HCT116 (cell line): ENCODE results near the gene ACER3.

Experiments used
- EGR1 ChIP-seq: IDR thresholded peaks from 2 replicates; pipeline ENCODE4 v1.6.1; 2012; ENCODE audit warnings: low read depth
- ELF1 ChIP-seq: IDR thresholded peaks from 2 replicates; pipeline ENCODE4 v1.6.1; 2012; ENCODE audit warnings: low read depth, borderline replicate concordance
- EZH2 ChIP-seq: fragments of 200-600 bp; sonication (generic); IDR thresholded peaks from 2 replicates; pipeline ENCODE4 v1.6.1; 2017; ENCODE audit warnings: antibody characterized with exemption, mixed run types
- EZH2phosphoT487 ChIP-seq: fragments of 200-600 bp; IDR thresholded peaks from 2 replicates; pipeline ENCODE4 v1.6.1; 2018; ENCODE audit warnings: antibody characterized with exemption, borderline replicate concordance
- ZNF274 ChIP-seq: fragments of 200-500 bp; sonication (Bioruptor generic); IDR thresholded peaks from 2 replicates; pipeline ENCODE4 v1.6.1; 2014; ENCODE audit warnings: mild to moderate bottlenecking, low read depth, low read length, inconsistent platforms
- TF ChIP-seq, protein P1 (sequence below), 3 experiments: fragments of 200-600 bp in 1 of 3; sonication (generic) in 1 of 3; IDR thresholded peaks in 2 of 3; conservative IDR thresholded peaks in 1 of 3; 2 replicates each; pipeline ENCODE4 v1.5.1; 2012 to 2017; ENCODE audit warnings: low read depth in 2 of 3, low read length in 2 of 3, antibody characterized with exemption in 1 of 3, borderline replicate concordance in 1 of 3, control low read depth in 1 of 3, mild to moderate bottlenecking in 1 of 3, mixed read lengths in 1 of 3, mixed run types in 1 of 3, moderate library complexity in 1 of 3; ENCODE audit not compliant: insufficient read depth in 1 of 3

DNA sequence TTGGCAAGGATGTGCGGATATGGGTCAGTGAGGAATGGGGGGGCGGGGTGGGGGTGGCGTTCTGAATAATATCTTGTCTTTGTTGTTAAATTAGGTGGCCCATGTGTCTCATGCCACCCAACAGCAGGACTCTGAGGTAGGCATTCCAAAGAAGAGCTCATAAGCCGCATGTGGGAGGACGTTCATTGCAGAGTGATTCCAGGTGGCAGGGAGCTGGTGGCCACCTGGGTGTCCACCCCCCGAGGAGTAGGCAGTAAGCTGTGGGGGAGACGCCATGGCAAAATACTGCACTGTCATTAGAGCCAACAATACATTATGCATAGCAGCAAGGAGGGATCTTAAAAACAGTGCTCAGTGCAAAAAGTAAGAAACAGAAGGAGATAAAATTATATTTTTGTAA is 191.8 kb downstream of the ACER3 start:
- TF ChIP-seq EZH2phosphoT487 (no peak), EGR1 (no peak), ELF1 (no peak), EZH2 (no peak), ZNF274 (no peak)
- TF ChIP-seq, protein P1, sequence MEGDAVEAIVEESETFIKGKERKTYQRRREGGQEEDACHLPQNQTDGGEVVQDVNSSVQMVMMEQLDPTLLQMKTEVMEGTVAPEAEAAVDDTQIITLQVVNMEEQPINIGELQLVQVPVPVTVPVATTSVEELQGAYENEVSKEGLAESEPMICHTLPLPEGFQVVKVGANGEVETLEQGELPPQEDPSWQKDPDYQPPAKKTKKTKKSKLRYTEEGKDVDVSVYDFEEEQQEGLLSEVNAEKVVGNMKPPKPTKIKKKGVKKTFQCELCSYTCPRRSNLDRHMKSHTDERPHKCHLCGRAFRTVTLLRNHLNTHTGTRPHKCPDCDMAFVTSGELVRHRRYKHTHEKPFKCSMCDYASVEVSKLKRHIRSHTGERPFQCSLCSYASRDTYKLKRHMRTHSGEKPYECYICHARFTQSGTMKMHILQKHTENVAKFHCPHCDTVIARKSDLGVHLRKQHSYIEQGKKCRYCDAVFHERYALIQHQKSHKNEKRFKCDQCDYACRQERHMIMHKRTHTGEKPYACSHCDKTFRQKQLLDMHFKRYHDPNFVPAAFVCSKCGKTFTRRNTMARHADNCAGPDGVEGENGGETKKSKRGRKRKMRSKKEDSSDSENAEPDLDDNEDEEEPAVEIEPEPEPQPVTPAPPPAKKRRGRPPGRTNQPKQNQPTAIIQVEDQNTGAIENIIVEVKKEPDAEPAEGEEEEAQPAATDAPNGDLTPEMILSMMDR (IDR thresholded peaks at IDR 0.05 in 2 of 3, conservative IDR thresholded peaks at IDR 0.05 in 1 of 3; ENCODE audit: borderline replicate concordance in 1 of 3, insufficient read depth in 1 of 3, low read depth in 2 of 3, low read length in 2 of 3) = no peak
